H1 (cell line): ENCODE results near the gene CPPED1. TPM values are rescaled to one million over a fixed set of nuclear protein-coding genes. Genes with fewer than 3 reads are reported as not detected.

ENCODE experiments used
- CTCF ChIA-PET: fragments of 300-600 bp; sonication (Branson Sonifier 250); formaldehyde crosslinking; loops from one replicate; lab custom pipeline; 2021; ENCODE audit not compliant: partially characterized antibody; lab: Charles Lee
- POLR2A ChIA-PET: fragments of 300-600 bp; sonication (Branson Sonifier 250); formaldehyde crosslinking; loops from one replicate; lab custom pipeline; 2021; ENCODE audit warnings: inconsistent platforms; ENCODE audit not compliant: partially characterized antibody; lab: Charles Lee
- DNase-seq, 2 experiments: peaks; one replicate each; pipeline versions ENCODE4 v3.0.0 to v3.0.0-alpha.2; 2010 to 2022; ENCODE audit warnings: low spot score in 2 of 2, low read depth in 1 of 2, mixed read lengths in 1 of 2
- FAIRE-seq: peaks from 2 replicates; lab custom pipeline; 2011; peaks lifted over from hg19 to GRCh38; lab: Jason Lieb, UNC
- H2AFZ ChIP-seq: 2 replicates; pipeline ENCODE4 v1.8.1; 2012; ENCODE audit warnings: low read length, inconsistent platforms
- H2AK5ac ChIP-seq: 2 replicates; pipeline ENCODE4 v1.6.1; 2013; ENCODE audit warnings: low read depth, low read length
- H2BK120ac ChIP-seq: replicated peaks from 2 replicates; pipeline ENCODE3; 2013; ENCODE audit warnings: low read depth, low read length, inconsistent platforms
- H2BK12ac ChIP-seq: 2 replicates; pipeline ENCODE4 v1.6.1; 2013; ENCODE audit warnings: low read depth, low read length
- H2BK15ac ChIP-seq: 2 replicates; pipeline ENCODE4 v1.6.1; 2013; ENCODE audit warnings: low read length
- H2BK20ac ChIP-seq: 2 replicates; pipeline ENCODE4 v1.6.1; 2013; ENCODE audit warnings: low read length
- H2BK5ac ChIP-seq: 2 replicates; pipeline ENCODE4 v1.6.1; 2013; ENCODE audit warnings: low read depth, low read length
- H3K14ac ChIP-seq: 2 replicates; pipeline ENCODE4 v1.6.1; 2013; ENCODE audit warnings: inconsistent platforms; ENCODE audit not compliant: insufficient read length
- H3K18ac ChIP-seq: 2 replicates; pipeline ENCODE4 v1.6.1; 2013; ENCODE audit warnings: low read length; ENCODE audit errors: extremely low read depth
- H3K23ac ChIP-seq: 2 replicates; pipeline ENCODE4 v1.6.1; 2013; ENCODE audit warnings: inconsistent platforms; ENCODE audit not compliant: insufficient read length
- H3K23me2 ChIP-seq: 2 replicates; pipeline ENCODE4 v1.6.1; 2013; ENCODE audit warnings: low read depth, low read length
- H3K27ac ChIP-seq: 2 replicates; pipeline ENCODE4 v1.6.1; 2011; ENCODE audit warnings: low read depth, low read length, inconsistent platforms
- H3K27me3 ChIP-seq, 4 experiments: replicated peaks in 1 of 4; 1 replicate in 1 of 4; 2 replicates in 3 of 4; pipeline versions ENCODE4 v1.6.1 to v1.8.1; 2011 to 2013; ENCODE audit warnings: low read length in 3 of 4, mild to moderate bottlenecking in 3 of 4, inconsistent platforms in 2 of 4, mixed read lengths in 2 of 4, moderate library complexity in 1 of 4; ENCODE audit not compliant: control insufficient read depth in 3 of 4, insufficient read depth in 3 of 4; ENCODE audit errors: extremely low read depth in 1 of 4
- H3K36me3 ChIP-seq, 4 experiments: 2 replicates each; pipeline versions ENCODE4 v1.6.1 to v1.8.1; 2011 to 2013; ENCODE audit warnings: mild to moderate bottlenecking in 4 of 4, low read length in 3 of 4, moderate library complexity in 2 of 4, control low read depth in 1 of 4, inconsistent platforms in 1 of 4; ENCODE audit not compliant: insufficient read depth in 4 of 4, control insufficient read depth in 2 of 4
- H3K4ac ChIP-seq: replicated peaks from 2 replicates; pipeline ENCODE3; 2013; ENCODE audit warnings: low read length, low read depth, mixed read lengths, inconsistent platforms; ENCODE audit not compliant: insufficient read length
- H3K4me1 ChIP-seq, 4 experiments: replicated peaks in 1 of 4; 1 replicate in 1 of 4; 2 replicates in 3 of 4; pipeline versions ENCODE4 v1.6.1 to v1.8.1; 2011 to 2013; ENCODE audit warnings: low read length in 3 of 4, inconsistent platforms in 2 of 4, mixed read lengths in 1 of 4; ENCODE audit not compliant: insufficient read depth in 4 of 4, control insufficient read depth in 3 of 4
- H3K4me2 ChIP-seq, 2 experiments: 2 replicates each; pipeline versions ENCODE4 v1.6.1 to v1.8.1; 2011 to 2013; ENCODE audit warnings: low read depth in 2 of 2, low read length in 2 of 2, control low read depth in 1 of 2, inconsistent platforms in 1 of 2, mild to moderate bottlenecking in 1 of 2; ENCODE audit not compliant: insufficient read depth in 1 of 2
- H3K4me3 ChIP-seq, 4 experiments: fragments of 200-600, 300-600 bp in 1 of 4; sonication (generic), shearing (Covaris generic), sonication (Bioruptor Twin) in 1 of 4; 2 replicates each; pipeline versions ENCODE4 v1.5.1 to v1.8.1; 2011 to 2016; ENCODE audit warnings: low read length in 4 of 4, low read depth in 3 of 4, control low read depth in 2 of 4, inconsistent platforms in 2 of 4, mild to moderate bottlenecking in 2 of 4, mixed read lengths in 1 of 4, moderate library complexity in 1 of 4; ENCODE audit not compliant: insufficient read depth in 2 of 4; ENCODE audit errors: extremely low read depth in 1 of 4
- H3K56ac ChIP-seq: replicated peaks from 2 replicates; pipeline ENCODE3; 2013; ENCODE audit warnings: low read depth, mild to moderate bottlenecking, mixed read lengths, low read length, inconsistent platforms; ENCODE audit not compliant: insufficient read length
- H3K79me1 ChIP-seq: 2 replicates; pipeline ENCODE4 v1.6.1; 2013; ENCODE audit warnings: low read depth, low read length, control low read depth
- H3K79me2 ChIP-seq, 2 experiments: 2 replicates each; pipeline versions ENCODE4 v1.6.1 to v1.8.1; 2012 to 2013; ENCODE audit warnings: low read length in 2 of 2, mild to moderate bottlenecking in 2 of 2, inconsistent platforms in 1 of 2; ENCODE audit not compliant: insufficient read depth in 2 of 2, control insufficient read depth in 1 of 2
- H3K9ac ChIP-seq, 4 experiments: replicated peaks in 1 of 4; 1 replicate in 1 of 4; 2 replicates in 3 of 4; pipeline versions ENCODE4 v1.6.1 to v1.8.1; 2011 to 2013; ENCODE audit warnings: low read depth in 3 of 4, low read length in 3 of 4, control low read depth in 2 of 4, mild to moderate bottlenecking in 2 of 4, moderate library complexity in 2 of 4, inconsistent platforms in 1 of 4; ENCODE audit errors: extremely low read depth in 1 of 4
- H3K9me3 ChIP-seq, 2 experiments: 2 replicates each; pipeline versions ENCODE4 v1.6.1 to v1.8.1; 2012 to 2013; ENCODE audit warnings: mild to moderate bottlenecking in 2 of 2, moderate library complexity in 2 of 2, control low read depth in 1 of 2, inconsistent platforms in 1 of 2, low read depth in 1 of 2, low read length in 1 of 2, mixed read lengths in 1 of 2; ENCODE audit not compliant: insufficient read depth in 2 of 2
- H4K20me1 ChIP-seq, 2 experiments: replicated peaks in 1 of 2; 2 replicates each; pipeline versions ENCODE3 to v1.8.1; 2011 to 2013; ENCODE audit warnings: inconsistent platforms in 2 of 2, low read length in 2 of 2, mild to moderate bottlenecking in 1 of 2; ENCODE audit not compliant: insufficient read depth in 2 of 2, control insufficient read depth in 1 of 2
- H4K5ac ChIP-seq: 2 replicates; pipeline ENCODE4 v1.6.1; 2013; ENCODE audit warnings: low read length, low read depth, mixed read lengths, inconsistent platforms; ENCODE audit not compliant: insufficient read length
- H4K8ac ChIP-seq: 2 replicates; pipeline ENCODE4 v1.8.0; 2013; ENCODE audit warnings: mild to moderate bottlenecking, moderate library complexity, low read length, inconsistent platforms; ENCODE audit not compliant: insufficient read depth; ENCODE audit errors: extremely low read depth
- H4K91ac ChIP-seq: replicated peaks from 2 replicates; pipeline ENCODE3; 2013; ENCODE audit warnings: low read length, mixed read lengths, inconsistent platforms; ENCODE audit not compliant: insufficient read length
- JUN ChIP-seq: IDR thresholded peaks from 2 replicates; pipeline ENCODE4 v1.6.1; 2011; ENCODE audit warnings: low read depth, mild to moderate bottlenecking, improper control_type of control experiment, low read length
- TAF1 ChIP-seq: IDR thresholded peaks from 2 replicates; pipeline ENCODE4 v1.6.1; 2011; ENCODE audit warnings: mild to moderate bottlenecking, low read depth, low read length
- WGBS, 2 experiments: shearing (Covaris generic) in 1 of 2; methylation state at CpG; one replicate each; pipeline versions ENCODE4 v1.1.6 to v1.1.7; 2013 to 2015; ENCODE audit warnings: low lambda C conversion rate in 2 of 2, mixed read lengths in 2 of 2, inconsistent platforms in 1 of 2, low coverage in 1 of 2, missing lambda C conversion rate in 1 of 2; ENCODE audit not compliant: insufficient replicate concordance in 2 of 2, insufficient coverage in 1 of 2, insufficient read length in 1 of 2; ENCODE audit errors: extremely low coverage in 1 of 2, missing lambda C conversion rate in 1 of 2; 5-methylcytosine and 5-hydroxymethylcytosine counted together
- polyA plus RNA-seq, 7 experiments: library from polyadenylated mRNA; depleted of rRNA in 3 of 7; stranded (reverse) in 5 of 7; unstranded in 2 of 7; fragments of >200 nt in 5 of 7; fragments of 200-250 nt in 2 of 7; gene quantifications; 1 replicate in 5 of 7; 2 replicates in 1 of 7; 4 replicates in 1 of 7; pipeline versions ENCODE4 v1.2.1 to v1.2.3, GENCODE V29; 2011 to 2013; ENCODE audit warnings: missing spikeins in 2 of 7, mixed read lengths in 2 of 7
- total RNA-seq: library from RNA; stranded (reverse); fragmentation: NEBNext Ultra II Directional; extraction: Animal tissue kit (Norgen Biotek cat#: 25700); gene quantifications from 2 replicates; pipeline ENCODE4 v1.2.1, GENCODE V29; 2021

The CPPED1 gene
- total and polyA plus RNA-seq, 2 of the 8 experiments (the other 6 are each of a cell fraction or from before 2014, with no cell fraction given), result 3.5 to 11.2 TPM

DNA sequence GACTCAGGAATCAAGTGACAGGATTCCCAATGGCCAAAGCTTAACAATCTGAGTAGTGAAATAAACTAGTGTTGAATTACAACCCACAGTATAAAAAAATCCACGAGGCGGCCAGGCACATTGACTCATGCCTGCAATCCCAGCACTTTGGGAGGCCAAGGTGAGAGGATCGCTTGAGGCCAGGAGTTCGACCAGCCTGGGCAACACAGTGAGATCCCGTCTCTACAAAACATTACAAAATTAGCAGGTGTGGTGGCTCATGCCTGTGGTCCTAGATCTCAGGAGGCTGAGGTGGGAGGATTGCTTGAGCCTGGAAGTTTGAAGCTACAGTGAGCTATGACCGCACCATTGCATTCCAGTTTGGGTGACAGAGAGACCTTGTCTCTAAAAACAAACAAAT lies 133.8 kb downstream of the CPPED1 start:
- Histone ChIP-seq H4K8ac (no peak overlapping the region), H3K27ac (no peak overlapping the region), H2AFZ (no peak overlapping the region), H2BK15ac (no peak overlapping the region), H3K79me2 (no peaks in the 10 kb centered on the region), H3K23ac (no peak overlapping the region), H2AK5ac (no peak overlapping the region), H2BK20ac (no peak overlapping the region), H2BK5ac (no peak overlapping the region), H3K14ac (no peak overlapping the region), H3K4me1 (no peaks in the 10 kb centered on the region), H2BK120ac (no peak overlapping the region), H3K4me2 (no peak overlapping the region), H4K20me1 (no peaks in the 10 kb centered on the region), H3K4ac (no peak overlapping the region), H3K9ac (no peak overlapping the region), H3K79me1 (no peaks in the 10 kb centered on the region), H3K27me3 (no peaks in the 10 kb centered on the region), H3K4me3 (no peak overlapping the region), H3K18ac (no peak overlapping the region), H3K9me3 (peaks cover 0 to 6% of the 10 kb centered on the region in 2 experiments; a peak in 1 of 4 replicates), H4K91ac (no peak overlapping the region), H4K5ac (no peak overlapping the region), H3K23me2 (no peaks in the 10 kb centered on the region), H3K56ac (no peak overlapping the region), H2BK12ac (no peak overlapping the region), H3K36me3 (no peaks in the 10 kb centered on the region)
- DNase-seq, result no peak
- FAIRE-seq, result no peak
- CTCF ChIA-PET, result interaction anchor here (0.9 kb wide), 1 partner anchor 10 kb away, joined by 3 read pairs; no protein-coding TSS in a partner anchor
- POLR2A ChIA-PET, result no interaction called here
- WGBS, 2 experiments, result 88% methylated on average over 6 of the region's 6 CpGs; no CpG with 5 or more reads in 1 of the 2 experiments
- TF ChIP-seq JUN, result no peak
- no peak for TF ChIP-seq TAF1
